SU-DHL-6 (cell line): ENCODE results near the gene FUT6.

Experiments used
- CTCF ChIP-seq: fragments of 200-600 bp; sonication (generic); IDR thresholded peaks from one replicate; pipeline ENCODE4 v1.5.1; 2017; ENCODE audit warnings: antibody characterized with exemption, mild to moderate bottlenecking, low read length, moderate library complexity; ENCODE audit not compliant: insufficient read depth, poor library complexity, severe bottlenecking
- EZH2phosphoT487 ChIP-seq: fragments of 200-600 bp; sonication (generic), shearing (Covaris generic); conservative IDR thresholded peaks from 2 replicates; pipeline ENCODE4 v1.6.1; 2018; ENCODE audit warnings: mild to moderate bottlenecking, antibody characterized with exemption, low read length, moderate library complexity, mixed read lengths

GRCh38 chr19:5823579-5824281 lies 15.8 kb downstream of the FUT6 start:
- TF ChIP-seq CTCF (peak; percentile 22), EZH2phosphoT487 (no peak)
